ENCODE results near the gene CBX1. TPM values are rescaled to one million over a fixed set of nuclear protein-coding genes. Genes with fewer than 3 reads are reported as not detected.
"Not testable (repeated sequence)": the region's sequence is repeated elsewhere in the genome, so short reads cannot be mapped to it uniquely, and the experiment has no call there.

CBX1 gene
- total RNA-seq, 3 donors from 2014 or later: 27.5 to 45.3 (median 28.8) TPM

GRCh38 chr17:48068491-48068961 is 32.8 kb downstream of the CBX1 start:
- intact Hi-C loops (cut with DNase I, micrococcal nuclease): no loop called here
- ATAC-seq: peak; percentile 58
- DNase-seq: no peak

DNA sequence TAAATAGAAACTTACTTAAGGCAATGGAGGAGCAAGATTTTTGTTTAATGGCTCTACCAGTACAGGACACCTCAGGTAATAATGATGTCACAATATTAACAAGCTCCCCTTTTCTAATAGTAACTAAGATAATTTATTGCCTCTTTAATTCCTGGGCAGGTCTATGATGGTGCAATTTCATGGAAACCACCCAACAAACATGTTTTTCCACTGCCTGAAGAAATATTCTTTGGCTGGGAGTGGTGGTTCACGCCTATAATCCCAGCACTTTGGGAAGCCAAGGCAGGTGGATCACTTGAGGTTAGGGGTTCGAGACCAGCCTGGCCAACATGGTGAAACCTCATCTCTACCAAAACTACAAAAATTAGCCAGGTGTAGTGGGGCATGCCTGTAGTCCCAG is 33.5 kb downstream of the CBX1 start:
- H3K4me1 ChIP-seq (ENCODE audit: low read depth); H3K36me3 ChIP-seq (ENCODE audit: low read depth); intact Hi-C loops (cut with DNase I, micrococcal nuclease); ATAC-seq; DNase-seq; H3K4me3 ChIP-seq; H3K9me3 ChIP-seq: not testable (repeated sequence)

More at GRCh38 chr17:48068491-48068961, 32.8 kb downstream of the CBX1 start:
- Histone ChIP-seq H3K9me3 (no peaks in the 10 kb centered on the region), H3K36me3 (ENCODE audit: low read depth) (no peaks in the 10 kb centered on the region), H3K4me1 (ENCODE audit: low read depth) (no peaks in the 10 kb centered on the region), H3K4me3 (no peak overlapping the region)
- TF ChIP-seq, protein P1, sequence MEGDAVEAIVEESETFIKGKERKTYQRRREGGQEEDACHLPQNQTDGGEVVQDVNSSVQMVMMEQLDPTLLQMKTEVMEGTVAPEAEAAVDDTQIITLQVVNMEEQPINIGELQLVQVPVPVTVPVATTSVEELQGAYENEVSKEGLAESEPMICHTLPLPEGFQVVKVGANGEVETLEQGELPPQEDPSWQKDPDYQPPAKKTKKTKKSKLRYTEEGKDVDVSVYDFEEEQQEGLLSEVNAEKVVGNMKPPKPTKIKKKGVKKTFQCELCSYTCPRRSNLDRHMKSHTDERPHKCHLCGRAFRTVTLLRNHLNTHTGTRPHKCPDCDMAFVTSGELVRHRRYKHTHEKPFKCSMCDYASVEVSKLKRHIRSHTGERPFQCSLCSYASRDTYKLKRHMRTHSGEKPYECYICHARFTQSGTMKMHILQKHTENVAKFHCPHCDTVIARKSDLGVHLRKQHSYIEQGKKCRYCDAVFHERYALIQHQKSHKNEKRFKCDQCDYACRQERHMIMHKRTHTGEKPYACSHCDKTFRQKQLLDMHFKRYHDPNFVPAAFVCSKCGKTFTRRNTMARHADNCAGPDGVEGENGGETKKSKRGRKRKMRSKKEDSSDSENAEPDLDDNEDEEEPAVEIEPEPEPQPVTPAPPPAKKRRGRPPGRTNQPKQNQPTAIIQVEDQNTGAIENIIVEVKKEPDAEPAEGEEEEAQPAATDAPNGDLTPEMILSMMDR (IDR thresholded peaks at IDR 0.05): no peak

DNA sequence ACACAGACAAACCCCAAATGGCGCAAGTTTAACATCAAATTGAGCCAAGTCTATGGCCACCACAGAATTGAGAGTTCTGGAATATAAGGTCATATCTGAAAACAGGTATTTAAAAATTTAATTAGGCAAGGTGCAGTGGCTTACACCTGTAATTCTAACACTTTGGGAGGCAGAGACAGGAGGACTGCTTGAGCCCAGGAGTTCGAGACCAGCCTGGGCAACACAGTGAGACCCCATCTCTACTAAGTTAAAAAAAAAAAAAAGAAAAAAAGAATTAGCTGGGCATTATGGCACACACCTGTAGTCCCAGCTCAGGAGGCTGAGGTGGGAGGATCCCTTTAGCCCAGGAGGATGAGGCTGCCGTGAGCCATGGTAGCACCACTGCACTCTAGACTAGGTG is 34.0 kb downstream of the CBX1 start:
- no peak overlapping the region for H3K4me3 ChIP-seq
- no peaks in the 10 kb centered on the region for H3K4me1 ChIP-seq (ENCODE audit: low read depth)
- ATAC-seq (no peak), DNase-seq (no peak)
- intact Hi-C loops (cut with DNase I, micrococcal nuclease): no loop called here
- no peaks in the 10 kb centered on the region for H3K9me3 ChIP-seq
- TF ChIP-seq, protein P1 (IDR thresholded peaks at IDR 0.05): no peak
- peaks cover 1% of the 10 kb centered on the region for H3K36me3 ChIP-seq (ENCODE audit: low read depth)

DNA sequence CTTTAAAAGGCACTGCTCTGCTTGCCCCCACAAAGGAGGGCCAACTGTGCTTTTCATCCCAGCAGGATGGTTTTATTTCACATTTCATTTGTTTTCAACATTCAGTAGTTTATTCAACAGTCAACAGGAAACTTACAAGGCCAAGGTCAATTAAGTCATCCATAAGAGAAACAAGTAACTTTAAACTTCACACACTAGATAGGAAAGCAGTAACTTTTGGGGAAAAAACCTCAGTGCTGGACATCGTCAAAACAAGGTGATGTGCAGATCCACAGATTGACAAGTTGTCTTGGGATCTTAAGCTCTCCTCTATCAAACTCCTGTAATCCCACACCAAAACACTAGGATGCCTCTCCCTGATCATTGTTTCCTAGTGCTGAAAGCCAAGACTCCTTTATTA is 34.6 kb downstream of the CBX1 start:
- ATAC-seq: no peak
- no peak for DNase-seq
- intact Hi-C loops (cut with DNase I, micrococcal nuclease): no loop called here
- H3K4me3 ChIP-seq: no peak overlapping the region
- H3K4me1 ChIP-seq (ENCODE audit: low read depth): no peaks in the 10 kb centered on the region
- TF ChIP-seq, protein P1 (IDR thresholded peaks at IDR 0.05): no peak
- peaks cover 6% of the 10 kb centered on the region for H3K36me3 ChIP-seq (ENCODE audit: low read depth)
- H3K9me3 ChIP-seq: no peaks in the 10 kb centered on the region

DNA sequence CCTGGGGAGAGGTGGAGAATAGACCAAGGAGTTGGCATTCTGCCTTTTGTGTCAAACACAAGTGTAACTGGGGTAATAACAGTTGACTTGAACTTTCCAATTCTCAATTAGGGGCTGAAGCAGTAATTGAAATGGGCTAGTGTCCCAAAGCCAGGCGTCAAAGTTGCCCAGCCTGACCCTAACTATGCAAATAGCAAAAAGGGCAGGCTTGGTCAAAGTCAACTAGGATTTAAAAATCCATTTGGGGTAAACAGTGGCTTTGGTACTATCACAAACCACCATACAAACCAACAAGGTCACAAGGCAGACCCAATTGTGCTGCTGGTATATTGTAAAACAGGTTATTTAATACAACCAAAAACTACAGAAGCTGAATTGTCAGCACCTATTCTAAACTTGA is 35.1 kb downstream of the CBX1 start:
- intact Hi-C loops (cut with DNase I, micrococcal nuclease): no loop called here
- DNase-seq: no peak
- H3K4me1 ChIP-seq (ENCODE audit: low read depth): no peaks in the 10 kb centered on the region
- TF ChIP-seq, protein P1 (IDR thresholded peaks at IDR 0.05): no peak
- H3K9me3 ChIP-seq: no peaks in the 10 kb centered on the region
- H3K4me3 ChIP-seq: no peak overlapping the region
- ATAC-seq: no peak
- peaks cover 6% of the 10 kb centered on the region for H3K36me3 ChIP-seq (ENCODE audit: low read depth)

- Histone ChIP-seq H3K4me1 (ENCODE audit: low read depth) (no peaks in the 10 kb centered on the region), H3K4me3 (no peak overlapping the region), H3K9me3 (no peaks in the 10 kb centered on the region), H3K36me3 (ENCODE audit: low read depth) (peaks cover 6% of the 10 kb centered on the region)
- no peak for ATAC-seq
- intact Hi-C loops (cut with DNase I, micrococcal nuclease): no loop called here
- TF ChIP-seq, protein P1 (IDR thresholded peaks at IDR 0.05): no peak
- DNase-seq: no peak
Measured at GRCh38 chr17:48064638-48065037, 36.6 kb downstream of the CBX1 start.

Measured in mucosa of descending colon (tissue), 3 donors.